ENCODE results near the gene ABHD14A. TPM values are rescaled to one million over a fixed set of nuclear protein-coding genes. Genes with fewer than 3 reads are reported as not detected.

Gene ABHD14A
- total RNA-seq, 1 donor from 2014 or later, result 0.79 TPM

GRCh38 chr3:51943451-51944391 lies 31.1 kb upstream of the ABHD14A start:
- no peak for TF ChIP-seq CTCF (IDR thresholded peaks at IDR 0.05; ENCODE audit: insufficient read depth, low read length, severe bottlenecking)
- no peak for DNase-seq (ENCODE audit: low read depth)
- no peak for FAIRE-seq
- H3K36me3 ChIP-seq (ENCODE audit: control insufficient read depth, insufficient read depth, low read length), result peaks cover 2% of the 10 kb centered on the region
- no peaks in the 10 kb centered on the region for H3K27me3 ChIP-seq (ENCODE audit: control insufficient read depth, insufficient read depth, low read length)
- no peak overlapping the region for H3K4me3 ChIP-seq (ENCODE audit: low read depth, low read length)

DNA sequence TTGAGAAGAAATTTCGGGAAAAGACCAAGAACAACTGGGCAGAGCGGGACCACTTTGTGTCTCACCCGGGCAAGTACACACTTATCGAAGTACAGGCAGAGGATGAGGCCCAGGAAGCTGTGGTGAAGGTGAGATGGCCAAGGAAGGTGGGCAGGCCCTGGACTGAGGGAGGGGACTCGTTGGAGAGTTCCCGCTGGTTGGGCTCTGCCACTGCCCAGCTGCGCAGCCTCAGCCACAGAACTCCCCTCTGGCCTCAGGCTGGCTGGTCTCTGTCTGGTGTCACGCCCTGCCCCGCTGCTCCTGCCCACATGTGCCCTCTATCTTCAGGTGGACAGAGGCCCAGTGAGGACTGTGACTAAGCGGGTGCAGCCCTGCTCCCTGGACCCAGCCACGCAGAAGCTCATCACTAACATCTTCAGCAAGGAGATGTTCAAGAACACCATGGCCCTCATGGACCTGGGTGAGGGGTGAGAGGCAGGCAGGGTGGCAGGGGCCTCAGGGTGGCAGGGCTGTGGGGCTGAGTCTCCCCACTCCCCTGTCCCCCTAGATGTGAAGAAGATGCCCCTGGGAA lies 30.3 kb upstream of the ABHD14A start:
- Histone ChIP-seq H3K27me3 (ENCODE audit: control insufficient read depth, insufficient read depth, low read length) (no peaks in the 10 kb centered on the region), H3K4me3 (ENCODE audit: low read depth, low read length) (no peak overlapping the region), H3K36me3 (ENCODE audit: control insufficient read depth, insufficient read depth, low read length) (no peaks in the 10 kb centered on the region)
- DNase-seq (ENCODE audit: low read depth), result no peak
- TF ChIP-seq CTCF (IDR thresholded peaks at IDR 0.05; ENCODE audit: insufficient read depth, low read length, severe bottlenecking), result no peak
- no peak for FAIRE-seq

DNA sequence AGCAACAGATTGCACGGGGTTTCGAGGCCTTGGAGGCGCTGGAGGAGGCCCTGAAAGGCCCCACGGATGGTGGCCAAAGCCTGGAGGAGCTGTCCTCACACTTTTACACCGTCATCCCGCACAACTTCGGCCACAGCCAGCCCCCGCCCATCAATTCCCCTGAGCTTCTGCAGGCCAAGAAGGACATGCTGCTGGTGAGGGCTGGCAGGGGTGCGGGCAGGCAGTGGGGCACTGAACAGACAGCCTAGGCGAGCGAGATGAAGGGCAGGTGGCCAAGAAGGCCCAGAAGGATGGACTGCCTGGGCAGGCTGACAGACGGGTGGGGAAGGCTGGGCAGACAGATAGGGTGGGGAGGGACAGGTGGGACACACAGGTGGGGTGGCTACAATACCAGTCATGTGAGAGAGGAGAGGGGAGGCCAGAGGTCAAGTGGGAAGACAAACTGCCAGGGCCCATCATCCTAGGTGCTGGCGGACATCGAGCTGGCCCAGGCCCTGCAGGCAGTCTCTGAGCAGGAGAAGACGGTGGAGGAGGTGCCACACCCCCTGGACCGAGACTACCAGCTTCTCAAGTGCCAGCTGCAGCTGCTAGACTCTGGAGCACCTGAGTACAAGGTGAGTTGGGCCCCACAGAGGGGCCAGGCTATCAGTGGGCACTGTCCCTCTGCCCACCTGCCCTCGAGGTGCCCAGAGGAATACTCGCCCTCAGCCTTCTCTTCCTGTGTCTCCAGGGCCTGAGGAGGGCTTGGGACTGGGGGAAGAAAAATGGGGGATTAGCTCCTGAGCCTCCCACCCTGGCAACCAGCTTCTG lies 29.6 kb upstream of the ABHD14A start:
- no peak overlapping the region for H3K4me3 ChIP-seq (ENCODE audit: low read depth, low read length)
- H3K36me3 ChIP-seq (ENCODE audit: control insufficient read depth, insufficient read depth, low read length), result no peaks in the 10 kb centered on the region
- no peak for TF ChIP-seq CTCF (IDR thresholded peaks at IDR 0.05; ENCODE audit: insufficient read depth, low read length, severe bottlenecking)
- DNase-seq (ENCODE audit: low read depth) (no peak), FAIRE-seq (no peak)
- no peaks in the 10 kb centered on the region for H3K27me3 ChIP-seq (ENCODE audit: control insufficient read depth, insufficient read depth, low read length)

DNA sequence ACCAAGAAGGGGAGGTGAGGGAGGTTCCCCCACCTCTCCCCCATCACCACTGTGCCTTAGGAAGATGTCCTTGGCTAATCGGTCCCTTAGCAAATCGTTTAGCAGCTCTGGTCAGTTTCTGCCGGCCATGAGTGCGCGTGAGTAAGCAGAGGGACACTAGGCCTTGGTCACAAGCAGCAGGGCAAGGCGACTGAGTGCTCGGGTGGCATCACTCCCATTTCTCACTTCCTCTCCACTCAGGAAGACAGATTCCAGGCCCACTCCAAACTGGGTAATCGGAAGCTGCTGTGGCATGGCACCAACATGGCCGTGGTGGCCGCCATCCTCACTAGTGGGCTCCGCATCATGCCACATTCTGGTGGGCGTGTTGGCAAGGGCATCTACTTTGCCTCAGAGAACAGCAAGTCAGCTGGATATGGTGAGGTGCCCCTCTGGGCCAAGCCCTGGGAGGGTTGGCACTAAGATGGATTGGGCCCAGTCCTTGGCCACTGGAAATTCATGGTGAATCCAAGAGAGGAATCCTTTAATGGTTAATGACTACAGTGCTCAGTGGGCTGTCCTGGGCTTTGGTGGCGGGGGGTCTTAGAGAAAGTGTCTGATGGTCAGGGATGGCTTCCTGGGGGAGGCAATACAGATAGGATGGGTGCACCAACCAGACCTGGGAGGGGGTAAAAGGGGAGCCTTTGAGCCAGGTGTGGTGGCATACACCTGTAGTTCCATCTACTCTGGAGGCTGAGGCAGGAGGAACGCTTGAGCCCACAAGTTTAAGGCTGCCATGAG lies 28.7 kb upstream of the ABHD14A start:
- H3K4me3 ChIP-seq (ENCODE audit: low read depth, low read length), result no peak overlapping the region
- TF ChIP-seq CTCF (IDR thresholded peaks at IDR 0.05; ENCODE audit: insufficient read depth, low read length, severe bottlenecking), result no peak
- DNase-seq (ENCODE audit: low read depth) (no peak), FAIRE-seq (no peak)
- no peaks in the 10 kb centered on the region for H3K36me3 ChIP-seq (ENCODE audit: control insufficient read depth, insufficient read depth, low read length)
- H3K27me3 ChIP-seq (ENCODE audit: control insufficient read depth, insufficient read depth, low read length), result no peaks in the 10 kb centered on the region

GRCh38 chr3:51946796-51947195 lies 28.1 kb upstream of the ABHD14A start:
- no peaks in the 10 kb centered on the region for H3K36me3 ChIP-seq (ENCODE audit: control insufficient read depth, insufficient read depth, low read length)
- TF ChIP-seq CTCF (IDR thresholded peaks at IDR 0.05; ENCODE audit: insufficient read depth, low read length, severe bottlenecking), result no peak
- H3K27me3 ChIP-seq (ENCODE audit: control insufficient read depth, insufficient read depth, low read length), result no peaks in the 10 kb centered on the region
- no peak overlapping the region for H3K4me3 ChIP-seq (ENCODE audit: low read depth, low read length)
- DNase-seq (ENCODE audit: low read depth) (no peak), FAIRE-seq (no peak)
